ENCODE data around the gene SEZ6.

Gene SEZ6

DNA sequence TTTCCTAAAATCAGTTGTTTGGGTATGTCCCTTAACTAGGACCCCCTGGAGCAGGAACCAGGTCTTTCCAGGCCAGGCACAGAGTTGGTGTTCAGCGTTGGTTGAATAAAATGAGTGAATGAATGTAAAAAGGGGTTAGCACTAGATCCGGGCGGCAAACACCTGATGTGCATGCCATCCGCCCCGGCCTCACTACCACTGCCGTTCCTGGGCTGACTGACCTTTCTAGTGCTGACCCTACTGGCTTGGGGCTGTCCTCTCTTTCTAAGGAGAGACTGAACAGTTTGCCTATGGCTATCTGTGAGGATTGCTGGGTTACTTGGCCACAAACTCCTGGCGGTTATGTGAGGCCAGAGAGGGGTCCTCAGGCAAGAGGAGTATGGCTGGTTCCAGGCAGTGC is 44.4 kb downstream of the SEZ6 start:
- TF ChIP-seq, protein P1, sequence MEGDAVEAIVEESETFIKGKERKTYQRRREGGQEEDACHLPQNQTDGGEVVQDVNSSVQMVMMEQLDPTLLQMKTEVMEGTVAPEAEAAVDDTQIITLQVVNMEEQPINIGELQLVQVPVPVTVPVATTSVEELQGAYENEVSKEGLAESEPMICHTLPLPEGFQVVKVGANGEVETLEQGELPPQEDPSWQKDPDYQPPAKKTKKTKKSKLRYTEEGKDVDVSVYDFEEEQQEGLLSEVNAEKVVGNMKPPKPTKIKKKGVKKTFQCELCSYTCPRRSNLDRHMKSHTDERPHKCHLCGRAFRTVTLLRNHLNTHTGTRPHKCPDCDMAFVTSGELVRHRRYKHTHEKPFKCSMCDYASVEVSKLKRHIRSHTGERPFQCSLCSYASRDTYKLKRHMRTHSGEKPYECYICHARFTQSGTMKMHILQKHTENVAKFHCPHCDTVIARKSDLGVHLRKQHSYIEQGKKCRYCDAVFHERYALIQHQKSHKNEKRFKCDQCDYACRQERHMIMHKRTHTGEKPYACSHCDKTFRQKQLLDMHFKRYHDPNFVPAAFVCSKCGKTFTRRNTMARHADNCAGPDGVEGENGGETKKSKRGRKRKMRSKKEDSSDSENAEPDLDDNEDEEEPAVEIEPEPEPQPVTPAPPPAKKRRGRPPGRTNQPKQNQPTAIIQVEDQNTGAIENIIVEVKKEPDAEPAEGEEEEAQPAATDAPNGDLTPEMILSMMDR (IDR thresholded peaks at IDR 0.05): no peak

DNA sequence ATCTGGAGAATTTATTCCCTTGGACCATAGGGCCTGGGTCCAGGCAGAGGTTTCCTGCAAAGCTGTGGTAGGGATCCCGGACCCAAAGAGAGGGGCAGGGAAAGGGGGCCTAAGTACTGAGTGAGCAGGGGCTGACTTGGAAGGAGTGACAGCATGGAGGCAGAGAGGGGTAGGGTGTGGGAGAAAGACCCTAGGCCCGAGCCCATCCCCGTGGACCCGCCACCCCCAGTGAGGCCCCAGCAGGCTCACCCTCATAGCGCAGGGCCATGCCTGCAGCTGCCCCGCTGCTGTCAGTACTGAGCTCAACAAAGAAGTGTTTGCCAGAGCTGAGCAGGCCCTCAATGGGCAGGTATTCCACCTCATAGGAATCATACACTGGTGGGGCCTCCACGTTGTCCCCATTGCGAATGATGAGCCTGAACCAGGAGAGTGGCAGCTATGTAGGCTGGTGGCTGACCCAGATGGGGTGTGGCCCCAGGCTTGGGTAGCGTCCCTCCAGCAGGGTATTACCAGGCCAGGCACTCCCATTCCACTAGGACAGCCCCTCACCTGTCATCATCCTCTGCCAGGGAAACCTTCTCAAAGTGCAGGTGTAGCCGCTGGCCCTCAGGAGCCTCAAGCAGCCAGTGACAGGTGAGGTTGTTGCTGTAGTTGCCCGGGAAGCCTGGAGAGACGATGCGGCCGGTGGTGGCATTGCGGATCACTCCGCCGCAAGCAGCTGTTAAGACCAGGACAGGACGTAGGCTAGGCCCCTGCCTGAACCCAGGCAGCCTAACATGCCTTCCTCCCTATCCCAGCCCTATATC is 45.4 kb downstream of the SEZ6 start:
- TF ChIP-seq, protein P1 (IDR thresholded peaks at IDR 0.05): no peak

DNA sequence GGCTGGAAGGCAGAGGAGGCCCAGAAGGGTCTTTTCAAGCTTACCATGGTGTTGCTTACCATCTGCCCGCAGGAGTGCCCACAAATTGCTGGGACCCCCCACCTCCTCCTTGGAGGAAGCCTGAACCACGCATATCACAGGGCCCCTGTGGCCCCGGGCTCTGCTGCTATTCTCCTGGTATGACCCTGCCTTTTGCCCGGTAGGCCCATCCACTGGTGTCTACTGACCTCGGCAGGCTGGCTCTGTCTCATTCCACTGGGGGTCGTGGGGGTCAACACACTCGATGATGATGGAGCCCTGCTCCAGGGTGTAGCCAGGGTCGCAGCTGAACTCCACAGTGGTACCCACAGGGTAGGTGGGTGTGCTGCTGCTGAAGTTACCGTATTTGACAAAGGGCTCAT is 46.4 kb downstream of the SEZ6 start:
- TF ChIP-seq, protein P1 (IDR thresholded peaks at IDR 0.05): no peak

DNA sequence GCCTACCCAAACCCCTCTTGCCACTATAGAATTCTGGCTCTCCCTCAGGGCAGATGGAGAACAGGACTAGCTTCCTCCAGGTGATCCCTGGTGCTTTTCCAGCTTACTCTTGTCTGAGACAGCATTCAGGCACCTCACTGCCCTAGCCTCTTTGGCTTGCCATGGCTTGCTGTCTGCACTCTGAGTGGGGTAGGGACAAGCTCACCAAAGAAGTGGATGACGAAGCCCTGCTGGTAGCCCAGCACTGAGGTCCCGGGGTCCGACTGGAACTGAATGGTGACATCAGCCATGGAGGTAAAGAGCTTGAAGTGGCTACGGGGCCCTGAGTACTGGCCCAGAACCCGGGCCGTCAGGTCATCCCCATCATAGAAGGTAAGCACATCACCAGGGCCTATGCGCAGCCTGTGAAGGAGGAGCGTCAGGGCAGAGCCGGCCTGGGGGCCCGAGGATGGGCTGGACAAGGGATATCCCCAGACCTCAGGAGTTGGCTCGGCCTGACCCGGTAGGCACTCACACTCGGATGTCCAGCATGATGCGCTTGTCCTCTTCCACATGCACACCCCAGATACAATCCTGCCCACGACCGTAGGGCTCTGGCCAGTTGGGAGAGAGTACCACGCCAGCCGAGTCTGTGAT is 46.9 kb downstream of the SEZ6 start:
- TF ChIP-seq, protein P1 (IDR thresholded peaks at IDR 0.05): no peak

DNA sequence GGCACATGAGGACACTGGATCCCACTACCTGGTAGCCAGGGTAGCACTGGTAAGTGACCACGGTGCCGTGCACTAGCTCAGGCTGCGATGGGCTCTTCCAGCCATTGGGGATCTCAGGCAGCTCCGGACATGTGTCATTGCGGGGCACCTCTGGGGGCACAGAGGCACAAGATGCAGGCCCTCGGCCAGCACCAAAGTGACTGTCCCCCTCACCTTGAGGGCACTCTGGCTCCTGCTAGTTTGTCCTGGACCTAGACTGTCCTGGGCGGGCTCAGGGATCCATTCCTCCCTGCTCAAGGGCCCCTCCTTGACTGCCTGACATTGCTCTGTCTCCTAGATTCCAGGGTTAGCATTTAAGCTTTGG is 47.9 kb downstream of the SEZ6 start:
- TF ChIP-seq, protein P1 (IDR thresholded peaks at IDR 0.05): no peak

DNA sequence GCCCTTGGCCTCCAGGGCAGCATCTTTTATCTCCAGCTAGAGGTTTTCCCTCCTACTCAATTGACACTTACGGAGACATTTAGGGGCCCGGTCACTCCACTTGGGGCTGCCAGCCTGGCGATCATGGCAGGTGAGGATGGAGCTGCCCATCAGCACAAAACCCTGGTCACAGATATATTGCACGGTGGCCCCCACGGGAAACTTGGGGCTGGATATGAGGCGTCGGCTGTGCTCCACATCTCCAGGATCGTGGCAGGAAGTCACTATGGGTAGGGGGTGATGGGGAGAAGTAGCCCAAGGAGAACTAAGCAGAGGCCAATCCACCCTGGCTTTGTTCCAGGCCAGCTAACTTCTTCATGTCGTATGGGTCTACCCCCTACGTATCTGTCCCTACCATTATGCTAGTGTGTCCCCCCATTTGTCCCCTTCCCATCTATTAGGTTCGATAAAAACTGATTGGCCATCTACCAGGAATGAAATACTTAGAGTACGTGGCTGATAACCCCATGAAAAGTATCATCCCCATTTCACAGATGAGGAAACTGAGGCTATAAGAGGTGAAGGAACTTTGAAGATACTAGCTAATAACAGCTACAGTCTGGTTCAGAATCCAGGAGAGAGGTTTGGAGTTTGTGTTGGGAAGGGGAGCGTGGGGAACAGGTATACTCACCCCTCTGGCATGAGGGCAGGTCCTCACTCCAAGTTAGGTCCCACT is 48.4 kb downstream of the SEZ6 start:
- TF ChIP-seq, protein P1 (IDR thresholded peaks at IDR 0.05): no peak

DNA sequence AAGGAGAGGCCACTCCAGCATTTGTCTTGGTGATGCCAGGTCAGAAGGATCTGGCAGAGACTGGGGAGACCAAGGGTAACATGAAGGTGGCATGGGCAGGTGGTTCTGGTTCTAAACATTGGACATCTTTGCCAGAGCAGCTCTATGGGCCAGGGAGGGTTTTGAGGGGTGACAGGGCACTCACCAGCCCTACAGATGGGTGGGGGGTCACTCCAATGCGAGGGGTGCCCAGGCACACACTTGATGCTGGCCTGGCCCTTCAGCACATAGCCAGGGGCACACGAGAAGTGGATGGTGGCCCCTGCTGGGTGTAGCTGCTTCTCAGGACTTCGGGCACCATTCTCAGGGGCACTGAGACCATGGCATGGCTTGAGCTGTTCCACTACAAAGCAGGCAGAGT is 49.0 kb downstream of the SEZ6 start:
- TF ChIP-seq, protein P1 (IDR thresholded peaks at IDR 0.05): no peak

All from LNCAP (cell line).